Central memory CD4-positive, alpha-beta T cell (primary cell): ENCODE measurements around the gene ETV5.

Experiments
- DNase-seq: peaks from one replicate; pipeline ENCODE4 v3.0.0; 2022

The ETV5 gene

DNA sequence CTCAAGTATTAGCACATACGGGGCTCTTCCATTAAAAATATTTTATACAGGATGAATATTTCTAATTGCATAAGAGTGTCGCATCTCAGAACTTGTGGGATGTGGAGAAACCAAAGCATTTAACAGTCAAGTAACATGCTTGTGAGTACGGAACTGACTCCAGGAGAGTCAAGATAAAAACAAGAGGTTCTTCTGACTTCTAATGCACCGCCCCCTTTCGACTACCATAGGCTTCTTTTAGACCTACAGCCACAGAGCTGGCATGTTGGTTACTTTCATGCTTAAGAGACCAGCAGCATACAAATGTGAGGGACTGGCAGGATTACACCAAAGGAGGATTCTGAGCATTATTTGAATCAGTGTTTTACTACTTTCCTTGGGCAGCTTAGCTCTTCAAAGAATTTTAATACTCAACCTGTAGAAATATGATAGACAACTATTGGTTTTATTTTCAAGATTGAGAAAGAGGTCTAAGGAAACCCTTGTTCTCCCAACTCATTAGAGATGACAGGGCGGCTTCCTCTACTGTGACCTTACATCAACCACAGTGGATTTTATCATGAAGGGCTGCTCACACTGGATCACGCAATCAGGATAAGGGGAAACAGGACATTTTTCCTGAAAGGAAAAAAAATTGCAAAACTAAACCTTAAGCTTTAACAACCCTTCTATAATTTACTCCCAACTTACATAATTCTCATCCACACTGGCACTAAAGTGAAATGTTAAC is 14.0 kb downstream of the ETV5 start:
- DNase-seq, result no peak

DNA sequence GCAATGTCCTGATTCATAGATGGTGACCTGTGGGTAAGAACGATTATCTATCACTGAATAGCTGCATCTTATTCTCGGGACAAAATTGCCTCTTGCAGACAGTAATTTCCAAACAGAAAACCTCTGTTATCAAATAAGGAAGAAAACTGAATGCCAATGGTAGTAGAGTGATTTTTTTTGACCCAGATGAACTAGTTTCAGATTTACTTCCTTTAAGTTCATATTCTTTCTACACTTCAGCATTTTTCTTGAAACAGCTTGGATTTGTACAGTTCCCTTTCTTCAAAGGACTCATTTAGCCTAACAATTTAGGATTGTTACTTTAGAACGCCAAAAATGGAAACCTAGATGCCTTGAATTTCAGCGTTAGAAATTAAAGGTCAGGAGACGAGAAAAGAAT is 14.6 kb downstream of the ETV5 start:
- no peak for DNase-seq

DNA sequence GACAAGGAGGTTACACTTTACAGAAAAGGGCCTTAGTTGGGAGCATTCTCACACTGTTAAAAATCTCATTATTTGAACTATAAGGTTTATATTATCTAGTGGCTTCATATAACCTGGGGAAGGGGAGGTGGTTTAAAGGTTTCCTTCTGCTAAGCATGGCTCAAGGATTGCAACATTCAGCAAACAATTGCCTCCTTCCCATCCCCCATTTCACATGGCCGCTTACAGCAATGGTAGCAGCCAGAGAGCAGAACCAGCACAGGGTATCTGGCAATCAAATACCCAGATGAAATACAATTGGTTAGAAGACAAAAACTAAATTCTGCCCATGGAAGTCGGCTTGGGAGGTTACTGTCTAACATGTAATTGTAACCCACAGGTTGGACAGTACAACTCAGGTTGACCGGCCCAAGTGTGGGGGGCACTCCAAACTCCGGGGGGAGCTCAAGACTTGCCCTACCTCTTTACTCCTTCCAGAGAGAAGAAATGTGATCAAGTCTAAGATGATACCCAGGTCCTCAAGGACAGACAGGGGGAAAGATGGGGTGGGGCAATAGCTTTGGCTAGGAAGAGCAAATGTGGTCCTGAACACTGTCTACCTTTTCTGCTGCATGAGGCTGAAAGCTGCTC is 15.5 kb downstream of the ETV5 start:
- DNase-seq, result no peak

DNA sequence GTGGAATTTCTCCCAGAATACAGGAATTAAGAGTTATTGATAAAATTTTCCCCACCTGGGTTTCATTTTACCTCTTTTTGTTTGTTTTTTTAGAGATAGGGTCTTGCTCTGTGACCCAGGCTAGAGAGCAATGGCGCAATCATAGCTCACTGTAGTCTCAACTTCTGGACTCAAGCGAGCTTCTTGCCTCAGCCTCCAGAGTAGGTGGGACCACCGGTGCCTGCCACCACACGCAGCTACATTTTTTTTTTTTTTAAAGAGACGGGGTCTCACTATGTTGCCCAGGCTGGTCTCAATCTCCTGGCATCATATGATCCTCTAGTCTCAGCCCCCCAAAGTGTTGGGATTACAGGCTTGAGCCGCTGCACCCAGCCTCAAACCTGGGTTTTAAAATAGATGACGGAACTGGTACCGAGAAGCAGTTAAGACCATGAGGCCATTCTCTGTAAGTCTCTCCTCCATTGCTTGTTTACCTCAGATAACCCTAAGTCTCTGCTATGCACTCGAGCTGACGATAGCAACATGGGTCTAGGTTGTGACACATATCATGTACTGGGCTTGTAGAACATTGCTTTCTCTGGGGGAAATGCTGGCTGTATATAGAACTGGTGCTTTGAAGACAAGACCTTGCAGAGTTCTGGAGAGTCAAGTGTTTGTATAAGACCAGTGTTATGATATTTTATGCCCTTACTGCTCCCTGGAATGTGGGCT is 16.4 kb downstream of the ETV5 start:
- DNase-seq, result no peak

DNA sequence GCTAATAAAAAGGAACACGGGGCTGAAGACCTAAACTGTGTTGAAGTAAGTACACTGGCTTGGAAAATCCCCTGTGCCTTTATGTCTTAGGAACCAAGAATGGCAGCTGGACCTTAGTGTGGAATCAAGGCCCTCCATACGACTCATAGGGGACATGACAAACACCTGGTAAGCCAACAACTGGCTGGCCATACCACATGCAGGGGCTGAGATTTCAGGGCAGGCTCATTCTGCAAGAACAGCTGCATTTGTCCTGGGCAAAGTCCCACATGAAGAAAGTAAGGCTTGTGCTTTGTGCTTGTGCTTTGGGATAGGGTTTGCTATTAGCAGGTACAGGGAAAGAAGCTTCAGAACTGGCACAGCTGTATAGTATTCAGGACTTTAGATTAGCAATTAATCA is 18.0 kb downstream of the ETV5 start:
- no peak for DNase-seq

DNA sequence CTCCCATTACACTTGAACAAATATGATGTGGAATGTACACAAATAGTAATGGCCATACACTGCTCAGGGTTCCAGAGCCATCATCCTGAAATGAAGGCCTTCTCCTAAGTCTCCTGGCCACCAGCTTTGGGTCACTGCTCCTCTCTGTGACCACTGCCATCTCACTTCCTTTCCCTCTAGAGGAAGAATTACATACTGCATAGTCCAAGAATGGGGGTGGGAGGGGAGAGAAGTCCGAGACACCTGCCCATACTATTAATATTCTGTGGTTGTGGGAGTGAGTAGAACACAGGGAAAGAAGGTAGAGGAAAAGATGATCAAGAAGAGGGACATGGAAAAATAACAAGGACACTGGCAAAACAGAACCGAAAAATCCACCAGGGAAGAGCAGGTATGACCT is 20.6 kb downstream of the ETV5 start:
- no peak for DNase-seq

DNA sequence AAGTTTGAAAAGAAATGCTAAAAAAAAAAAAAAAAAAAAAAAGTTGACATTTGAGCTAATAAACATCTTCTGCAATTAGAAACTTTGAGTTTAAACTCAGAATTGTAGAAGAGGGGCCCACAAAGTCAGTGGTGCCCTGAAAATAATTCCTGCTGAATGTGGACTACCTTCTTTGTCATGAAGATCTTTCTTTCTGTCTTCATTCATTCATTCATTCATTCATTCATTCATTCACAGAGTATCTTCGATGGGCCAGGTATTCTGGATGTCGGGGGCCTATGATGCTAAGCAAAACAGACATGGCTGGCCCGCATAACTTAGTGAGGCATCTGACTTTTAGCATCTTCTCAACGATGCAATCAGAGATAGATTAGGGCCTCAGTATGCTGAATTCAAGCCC is 24.6 kb downstream of the ETV5 start:
- no peak for DNase-seq

DNA sequence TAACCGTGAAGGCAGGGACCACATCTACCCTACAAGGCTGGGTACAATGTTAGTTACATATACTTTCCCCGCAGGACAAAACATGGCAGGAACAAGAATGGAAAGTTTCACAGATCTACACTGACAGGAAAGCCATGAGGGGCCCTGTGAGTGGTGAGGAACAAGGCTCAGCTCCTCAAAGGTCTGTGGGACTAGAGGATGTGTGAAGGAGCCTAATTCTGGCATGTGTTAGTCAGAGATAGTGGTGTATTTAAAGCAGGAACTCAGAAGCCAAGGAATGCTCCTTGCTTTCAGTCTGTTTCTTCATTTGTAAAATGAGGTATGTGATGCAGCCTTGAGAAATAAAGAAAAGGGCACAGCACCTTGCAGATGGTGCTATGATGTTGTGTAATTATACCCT is 25.1 kb downstream of the ETV5 start:
- no peak for DNase-seq

DNA sequence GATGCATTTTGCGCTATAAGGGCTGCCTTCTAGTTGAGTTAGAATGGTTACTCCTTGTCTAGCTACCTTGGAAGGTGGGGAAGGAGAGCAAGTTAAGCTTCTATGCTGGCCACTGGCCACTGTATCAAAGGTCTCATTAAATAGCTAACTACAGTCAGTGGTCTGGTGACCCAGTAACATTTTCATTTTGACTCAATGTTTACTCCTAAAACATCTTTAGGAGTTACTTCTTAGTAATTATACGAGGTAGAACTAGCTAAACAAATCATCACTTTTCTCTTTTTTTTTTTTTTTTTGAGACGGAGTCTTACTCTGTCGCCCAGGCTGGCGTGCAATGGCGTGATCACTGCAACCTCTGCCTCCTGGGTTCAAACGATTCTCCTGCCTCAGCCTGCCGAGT is 26.7 kb downstream of the ETV5 start:
- no peak for DNase-seq

DNA sequence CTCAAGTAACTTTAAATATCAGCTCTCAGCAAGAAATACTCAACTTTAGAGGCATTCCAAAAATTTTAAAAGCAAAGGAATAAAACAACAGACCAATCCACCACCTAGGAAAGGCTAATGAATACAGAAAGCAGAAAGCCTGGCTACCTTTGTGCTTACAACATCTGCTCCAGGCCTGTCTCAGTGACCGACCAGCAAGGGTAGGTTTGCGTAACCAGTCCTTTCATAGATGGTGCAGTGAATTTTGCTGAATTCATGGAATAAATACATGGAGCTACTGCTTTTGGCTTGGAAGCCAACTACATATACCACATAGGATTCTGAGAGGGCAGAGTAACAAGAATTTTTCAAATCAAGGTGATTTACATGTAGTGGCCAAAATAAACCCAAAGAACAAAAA is 27.2 kb downstream of the ETV5 start:
- DNase-seq, result no peak

DNA sequence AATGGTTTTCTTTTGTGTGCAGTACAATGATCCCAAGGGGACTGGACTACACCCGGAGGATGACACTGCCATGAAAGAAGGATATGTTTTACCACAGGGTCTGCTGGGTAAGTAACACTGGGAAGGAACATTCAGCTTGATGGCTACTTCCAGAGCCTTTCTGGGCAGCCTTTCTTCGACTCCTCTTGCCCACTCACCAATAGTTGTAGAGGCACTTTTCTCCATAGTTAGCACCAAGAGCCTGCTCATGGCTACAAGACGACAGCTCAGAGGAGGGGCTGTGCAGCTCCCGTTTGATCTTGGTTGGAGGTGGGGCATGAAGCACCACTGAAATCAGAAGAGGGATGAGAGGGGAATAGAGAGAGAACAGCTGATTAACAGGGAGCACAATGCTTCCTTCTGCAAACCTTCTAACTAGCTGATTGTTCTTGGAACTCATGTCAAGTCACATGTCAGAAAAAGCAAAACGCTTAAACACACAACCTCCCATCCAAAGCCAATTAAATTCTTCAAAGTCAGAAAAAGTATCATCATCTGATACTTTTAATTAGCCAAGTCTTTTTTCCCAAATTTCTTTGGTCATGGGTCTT is 27.9 kb downstream of the ETV5 start:
- DNase-seq, result no peak

DNA sequence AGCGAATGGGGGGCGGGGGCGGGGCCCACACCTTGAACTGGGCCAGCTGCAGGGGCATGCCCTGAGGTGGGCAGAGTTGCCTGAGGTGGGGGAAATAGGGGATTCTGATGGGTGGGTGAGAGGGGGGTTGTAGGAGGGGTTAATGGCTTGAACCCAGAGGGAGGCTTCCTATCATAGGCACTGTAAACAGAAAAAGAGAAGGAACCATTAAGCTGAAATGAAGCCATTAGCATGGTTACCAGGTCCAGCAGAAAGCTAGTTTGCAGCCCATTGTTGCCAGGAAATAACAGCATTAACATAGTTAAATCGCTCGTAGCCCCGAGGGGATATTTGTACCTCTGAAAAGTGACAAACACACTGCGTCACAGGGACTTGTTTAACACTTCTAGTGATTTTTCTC is 29.0 kb downstream of the ETV5 start:
- DNase-seq, result no peak

DNA sequence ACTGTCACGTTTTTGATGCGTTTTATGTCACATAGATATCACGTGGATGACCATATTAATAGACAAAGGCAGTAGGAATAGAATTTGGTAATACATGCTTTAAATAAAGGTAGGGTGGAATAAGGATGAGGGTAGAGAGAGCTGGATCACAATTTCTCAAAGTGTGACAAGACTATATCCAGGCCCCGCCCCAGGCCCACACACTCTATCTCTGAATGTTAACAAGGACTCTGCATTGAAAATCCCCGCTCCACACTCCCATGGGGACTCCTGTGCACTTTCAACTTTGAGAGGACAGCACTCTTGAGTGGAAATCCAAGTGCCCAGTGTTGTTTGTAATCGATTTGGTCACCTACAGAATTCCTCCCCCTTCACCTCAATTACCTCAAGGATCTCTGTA is 31.4 kb downstream of the ETV5 start:
- no peak for DNase-seq

DNA sequence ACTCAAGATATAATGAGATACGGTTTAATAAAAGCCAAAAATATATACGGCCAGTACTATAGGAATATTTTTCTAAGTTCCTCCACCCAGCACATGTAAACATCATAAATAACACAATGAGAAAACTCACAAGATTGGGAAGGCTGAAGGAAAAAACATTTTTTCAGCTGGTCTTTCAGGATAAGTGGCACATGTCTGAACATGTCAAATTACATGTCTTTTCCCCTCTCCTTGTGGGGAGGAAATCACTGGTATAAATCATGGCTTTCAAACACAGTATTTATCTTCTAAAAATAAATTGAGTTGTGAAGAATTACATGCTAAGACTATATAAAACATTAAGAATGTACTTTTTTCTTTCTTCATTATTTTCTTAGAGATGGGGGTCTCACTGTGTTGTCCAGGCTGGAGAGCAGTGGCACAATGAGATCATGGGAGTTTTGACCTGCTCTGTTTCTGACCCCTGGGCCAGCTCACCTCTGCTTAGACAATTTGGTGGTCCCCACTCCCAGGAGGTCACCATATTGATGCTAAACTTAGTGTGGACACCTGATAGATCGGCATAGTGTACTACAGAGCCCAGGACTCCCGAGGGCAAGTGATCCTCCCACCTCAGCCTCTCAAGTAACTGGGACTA is 32.8 kb downstream of the ETV5 start:
- DNase-seq, result no peak

DNA sequence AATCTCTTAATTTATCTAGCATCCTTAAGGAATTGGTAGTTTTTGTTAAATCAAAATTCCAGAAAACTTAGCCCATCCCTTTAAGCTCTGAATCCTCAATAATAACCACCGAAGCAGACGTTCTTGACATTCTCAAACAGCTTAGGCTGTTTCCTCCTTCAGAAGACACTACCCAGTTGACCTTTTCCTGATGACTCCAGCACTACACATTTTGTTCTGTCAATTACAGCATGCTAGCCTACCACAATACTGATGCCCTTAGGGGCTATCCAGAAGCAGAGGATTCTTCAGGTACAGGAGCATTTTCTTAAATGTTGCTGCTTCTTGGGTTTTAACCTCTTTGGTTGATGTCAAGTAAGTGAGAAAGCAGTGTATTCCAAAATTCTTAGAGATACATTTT is 33.4 kb downstream of the ETV5 start:
- no peak for DNase-seq

DNA sequence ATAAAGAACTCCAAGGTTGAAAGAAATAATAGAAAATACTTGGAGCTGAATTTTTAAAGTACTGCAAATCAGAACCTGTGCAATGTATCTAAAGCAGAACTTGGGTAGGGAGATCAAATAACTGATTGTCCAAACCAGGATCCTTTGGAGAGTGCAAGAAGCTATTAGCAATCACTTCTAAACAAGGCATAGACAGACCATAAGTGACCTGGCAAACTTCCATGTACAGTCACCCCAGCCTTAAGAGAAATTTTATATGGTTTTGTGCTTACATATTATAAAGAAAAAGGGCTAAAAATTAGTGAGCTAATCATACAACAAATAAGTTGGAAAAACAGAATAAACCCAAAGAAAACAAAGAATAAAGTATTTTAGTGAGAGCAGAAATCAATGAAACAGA is 35.2 kb downstream of the ETV5 start:
- DNase-seq, result no peak

DNA sequence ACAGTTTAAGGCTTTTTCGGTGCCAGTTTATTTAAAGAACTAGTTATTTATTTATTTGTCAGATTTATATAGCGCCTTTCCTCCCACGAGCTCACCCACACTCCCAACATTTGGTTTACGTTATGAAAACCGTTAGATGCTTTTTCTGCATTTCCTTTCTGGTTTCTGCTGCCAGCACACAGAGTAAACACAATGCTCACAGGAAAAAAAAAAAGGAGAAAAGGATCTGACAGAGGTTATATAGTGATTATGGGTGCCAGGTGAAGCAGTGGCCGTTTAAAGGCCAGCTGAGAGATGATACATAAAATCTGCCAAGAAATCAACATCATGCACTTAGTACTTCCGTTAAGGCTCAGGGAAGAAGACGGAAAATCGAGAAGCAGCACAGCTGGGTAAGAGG is 37.9 kb downstream of the ETV5 start:
- DNase-seq, result no peak

DNA sequence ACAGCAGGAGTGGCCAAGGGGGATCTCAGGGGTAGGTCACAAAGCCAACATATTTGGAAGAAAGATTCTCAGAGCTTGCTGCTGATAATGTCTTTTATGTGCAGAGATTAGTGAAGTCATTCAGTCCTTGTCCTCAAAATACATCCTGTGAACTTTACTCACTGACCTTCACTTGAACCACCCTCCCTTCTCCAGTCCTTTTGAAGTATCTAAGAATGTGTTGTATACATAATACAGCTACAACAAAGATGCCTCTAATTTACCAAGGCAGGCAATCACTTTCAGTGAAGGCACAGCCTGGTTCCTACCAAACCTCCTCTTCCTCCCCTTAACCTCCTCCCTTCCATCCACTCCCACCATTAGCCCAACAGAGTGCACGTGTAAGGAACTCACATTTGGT is 38.3 kb downstream of the ETV5 start:
- DNase-seq, result no peak

DNA sequence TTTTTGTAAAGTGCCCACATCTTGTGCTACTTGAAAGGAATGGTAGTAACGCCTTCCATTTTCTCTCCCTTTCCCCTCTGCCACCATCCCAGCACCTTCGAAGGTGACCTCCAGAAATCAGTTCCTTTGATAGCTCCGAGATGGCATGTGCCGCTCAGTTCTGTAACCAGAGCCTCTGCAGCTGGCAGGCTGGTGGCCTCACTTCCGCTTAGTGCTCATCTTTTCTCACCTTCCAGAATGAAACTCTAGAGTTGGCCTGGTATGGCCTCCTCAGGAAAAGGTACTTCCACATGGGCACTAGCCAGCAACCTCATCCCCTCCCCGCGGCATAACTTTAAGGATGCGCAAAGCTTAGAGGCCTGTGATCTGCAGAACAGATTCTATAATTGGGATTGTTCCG is 38.8 kb downstream of the ETV5 start:
- no peak for DNase-seq

DNA sequence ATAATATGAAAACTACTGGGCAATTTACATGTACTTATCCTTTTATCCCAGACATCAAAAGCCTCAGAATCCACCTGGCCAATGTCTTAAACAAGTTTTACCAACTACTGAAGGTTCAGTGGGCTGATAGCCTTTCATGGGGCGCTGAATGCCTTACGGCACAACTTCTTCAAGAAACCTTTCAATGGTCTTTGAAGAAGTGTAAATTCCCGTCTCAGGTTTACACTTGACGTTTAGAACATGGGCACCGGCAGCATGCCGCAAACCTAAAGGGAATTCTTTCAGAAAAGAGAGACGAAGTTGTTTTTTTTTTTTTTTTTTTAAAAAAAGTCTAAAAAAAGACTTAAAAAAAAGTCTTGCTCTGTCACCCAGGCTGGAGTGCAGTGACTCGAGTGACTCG is 39.7 kb downstream of the ETV5 start:
- DNase-seq, result no peak

DNA sequence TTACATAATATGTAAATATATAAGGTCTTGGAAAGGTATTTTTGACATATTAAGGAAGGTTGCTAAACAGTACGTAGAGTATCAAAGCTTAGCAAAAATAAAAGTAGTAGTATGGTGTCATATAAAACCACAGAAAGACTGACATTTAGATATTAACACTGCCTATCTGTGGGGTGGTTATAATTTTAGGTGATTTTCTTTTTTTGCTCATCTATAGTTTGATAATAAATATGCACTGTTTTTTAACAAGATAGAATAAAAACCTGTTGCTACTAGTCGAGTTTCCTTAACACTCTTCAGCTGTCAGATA is 40.7 kb downstream of the ETV5 start:
- DNase-seq, result no peak

DNA sequence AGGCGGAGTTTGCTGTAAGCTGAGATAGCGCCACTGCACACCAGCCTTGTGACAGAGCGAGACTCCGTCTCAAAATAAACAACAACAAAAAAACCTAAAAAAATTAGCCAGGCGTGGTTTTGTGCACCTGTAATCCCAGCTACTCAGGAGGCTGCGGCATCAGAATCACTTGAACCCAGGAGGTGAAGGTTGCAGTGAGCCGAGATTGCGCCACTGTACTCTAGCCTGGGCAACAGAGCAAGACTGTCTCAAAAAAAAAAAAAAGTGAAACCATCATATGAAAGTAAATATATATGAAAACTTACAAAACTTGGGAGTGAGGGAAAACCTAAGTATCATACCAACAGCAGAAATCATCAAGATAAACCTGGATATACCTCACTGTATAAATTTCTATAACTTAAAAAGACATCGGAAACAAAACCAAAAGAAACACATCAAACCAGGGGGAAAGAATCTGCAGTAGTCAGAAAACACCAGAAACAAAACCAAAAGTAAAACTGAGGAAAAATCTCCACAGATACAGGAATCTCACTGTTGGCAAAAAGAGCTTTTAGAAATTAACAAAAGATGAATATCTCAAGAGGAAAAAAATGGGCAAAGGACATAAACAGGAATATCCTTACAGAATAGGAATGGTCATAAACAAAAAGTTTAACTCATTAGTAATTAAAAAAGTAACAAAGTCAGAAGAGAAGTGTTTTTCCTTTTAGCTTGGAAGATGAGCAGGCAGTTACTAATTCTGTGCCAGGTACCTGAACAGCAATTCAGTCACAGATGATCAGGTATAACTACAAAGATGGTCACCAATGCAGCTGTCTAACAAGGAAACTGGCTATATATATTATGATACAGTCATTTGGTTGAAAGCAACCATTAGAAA is 41.3 kb downstream of the ETV5 start:
- no peak for DNase-seq

DNA sequence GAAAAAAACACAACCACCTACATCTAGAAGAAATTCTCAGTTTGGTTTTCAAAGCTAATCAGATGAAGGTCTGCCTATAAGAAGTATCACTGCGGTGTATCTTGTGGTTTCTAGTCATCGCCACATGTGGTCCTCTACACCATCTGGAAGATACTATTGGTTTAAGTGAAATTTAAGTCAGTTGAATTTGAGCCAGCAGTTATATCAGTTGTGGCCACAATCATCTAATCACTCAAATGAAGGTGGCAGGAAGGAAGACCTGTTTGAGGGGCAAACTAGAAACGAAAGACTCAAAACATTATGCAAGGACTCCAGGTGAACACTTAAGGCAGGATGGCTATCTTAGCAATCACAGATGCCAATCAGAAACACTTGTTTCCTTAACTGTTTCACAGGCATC is 48.7 kb downstream of the ETV5 start:
- DNase-seq, result peak; percentile 4
